Loucy (cell line): ENCODE data around the gene TUBA1C.

Experiments
- CTCF ChIP-seq: fragments of 200-600 bp; sonication (generic); conservative IDR thresholded peaks from 2 replicates; pipeline ENCODE4 v1.5.1; 2014; ENCODE audit warnings: mild to moderate bottlenecking, antibody characterized with exemption, low read length
- EZH2phosphoT487 ChIP-seq: fragments of 200-600 bp; IDR thresholded peaks from 2 replicates; pipeline ENCODE4 v1.6.1; 2018; ENCODE audit warnings: antibody characterized with exemption, mild to moderate bottlenecking, moderate library complexity, borderline replicate concordance

DNA sequence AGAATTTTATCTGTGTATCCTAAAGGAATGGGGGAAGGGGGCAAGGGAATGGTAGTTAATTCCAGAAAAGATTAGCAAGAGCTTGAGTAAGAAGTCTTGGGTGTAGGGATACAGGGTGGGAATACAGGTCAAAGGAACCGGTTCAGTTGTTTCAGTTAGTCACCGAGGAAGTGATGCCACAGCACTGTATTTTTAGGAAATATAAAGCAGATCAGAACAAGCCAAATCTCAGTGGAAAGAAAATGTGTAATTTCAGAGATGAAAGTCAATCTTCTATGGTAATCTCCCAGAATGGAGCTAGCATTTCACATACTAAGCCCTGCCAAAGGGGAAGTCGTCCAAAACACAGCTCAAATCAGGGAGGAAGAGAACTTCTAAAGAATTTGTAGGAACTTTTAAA, 4.7 kb upstream of the TUBA1C start:
- TF ChIP-seq CTCF (no peak), EZH2phosphoT487 (no peak)
